Activated gamma-delta T cell treated with Interleukin-2 at 50 U/mL for 16 hours (primary cell): ENCODE results near the gene SUCNR1.
"Not testable (repeated sequence)": the region's sequence is repeated elsewhere in the genome, so short reads cannot be mapped to it uniquely, and the experiment has no call there.

Source experiments
- DNase-seq: peaks from one replicate; pipeline ENCODE4 v3.0.0-alpha.2; 2020

Gene SUCNR1

DNA sequence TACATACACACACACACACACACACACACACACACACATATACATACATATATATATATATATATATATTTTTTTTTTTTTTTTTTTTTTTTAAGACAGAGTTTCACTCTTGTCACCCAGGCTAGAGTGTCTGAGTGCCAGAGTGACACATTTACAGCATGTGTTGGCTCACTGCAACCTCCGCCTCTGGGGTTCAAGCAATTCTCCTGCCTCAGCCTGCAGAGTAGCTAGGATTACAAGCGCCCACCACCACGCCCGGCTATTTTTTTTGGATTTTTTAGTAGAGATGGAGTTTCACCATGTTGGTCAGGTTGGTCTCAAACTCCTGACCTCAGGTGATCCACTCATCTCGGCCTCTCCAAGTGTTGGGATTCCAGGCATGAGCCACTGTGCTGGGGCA is 636 bp downstream of the SUCNR1 start:
- not testable (repeated sequence) for DNase-seq

DNA sequence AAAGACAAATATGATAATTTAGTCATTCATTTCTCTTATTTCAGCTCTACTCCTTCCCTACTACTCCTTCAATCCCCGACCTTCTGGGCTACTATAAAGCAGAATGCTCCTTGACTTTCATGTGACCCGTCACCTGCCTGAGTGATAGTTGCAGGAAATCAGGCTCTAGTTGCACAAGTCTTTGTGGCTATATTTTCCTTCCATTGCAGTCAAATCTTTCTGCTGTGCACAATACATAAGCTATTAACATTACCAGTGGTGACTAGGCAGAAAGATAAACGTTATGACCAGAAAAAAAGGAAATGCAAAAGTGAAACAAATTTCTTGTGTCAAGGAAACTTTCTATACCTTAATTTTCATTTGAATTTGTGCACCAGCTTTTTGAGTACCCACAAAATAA is 2.3 kb downstream of the SUCNR1 start:
- no peak for DNase-seq

DNA sequence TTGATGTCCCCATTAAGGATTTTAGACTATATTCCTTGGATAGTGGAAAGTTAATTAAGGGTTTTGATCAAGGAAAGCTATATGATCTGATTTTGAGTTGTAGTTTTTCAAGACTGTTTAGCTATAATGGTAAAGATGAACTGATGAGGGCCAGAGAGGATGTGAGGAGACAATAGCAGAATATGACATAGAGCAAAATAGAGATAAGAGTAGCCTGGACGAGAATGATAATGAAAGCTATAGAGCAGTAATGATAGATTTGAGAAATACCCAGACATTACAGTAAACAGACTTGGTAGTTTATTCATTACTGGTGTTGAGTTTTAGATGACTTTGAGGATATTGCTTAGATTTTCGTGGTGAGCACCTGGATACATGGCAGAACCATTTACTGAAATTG is 3.8 kb downstream of the SUCNR1 start:
- DNase-seq = no peak

DNA sequence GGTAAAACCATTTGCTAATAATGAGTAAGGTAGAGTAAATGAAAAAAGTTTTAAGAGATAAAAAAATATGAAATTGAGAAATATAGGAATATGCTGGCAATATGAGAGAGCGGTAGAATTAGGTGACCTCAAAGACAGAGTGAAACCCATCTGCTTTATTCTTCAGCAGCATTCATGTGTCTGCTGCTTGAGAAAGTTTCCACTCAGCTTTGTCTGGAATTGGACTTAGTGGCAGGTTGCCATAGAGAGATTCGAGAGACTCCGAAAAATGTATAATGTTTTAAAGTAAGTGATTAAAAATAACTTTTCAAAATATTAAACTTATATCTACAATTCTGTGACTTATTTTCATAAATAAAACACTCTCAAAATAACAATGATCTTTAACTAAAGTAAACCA is 5.0 kb downstream of the SUCNR1 start:
- DNase-seq = no peak

GRCh38 chr3:151879037-151879436 is 5.6 kb downstream of the SUCNR1 start:
- DNase-seq = no peak

GRCh38 chr3:151879679-151880415 is 6.4 kb downstream of the SUCNR1 start:
- DNase-seq = no peak

GRCh38 chr3:151880416-151880690 is 6.9 kb downstream of the SUCNR1 start:
- DNase-seq = no peak

DNA sequence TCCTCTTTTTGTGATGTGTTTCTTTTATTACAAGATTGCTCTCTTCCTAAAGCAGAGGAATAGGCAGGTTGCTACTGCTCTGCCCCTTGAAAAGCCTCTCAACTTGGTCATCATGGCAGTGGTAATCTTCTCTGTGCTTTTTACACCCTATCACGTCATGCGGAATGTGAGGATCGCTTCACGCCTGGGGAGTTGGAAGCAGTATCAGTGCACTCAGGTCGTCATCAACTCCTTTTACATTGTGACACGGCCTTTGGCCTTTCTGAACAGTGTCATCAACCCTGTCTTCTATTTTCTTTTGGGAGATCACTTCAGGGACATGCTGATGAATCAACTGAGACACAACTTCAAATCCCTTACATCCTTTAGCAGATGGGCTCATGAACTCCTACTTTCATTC is 7.7 kb downstream of the SUCNR1 start:
- DNase-seq = no peak

DNA sequence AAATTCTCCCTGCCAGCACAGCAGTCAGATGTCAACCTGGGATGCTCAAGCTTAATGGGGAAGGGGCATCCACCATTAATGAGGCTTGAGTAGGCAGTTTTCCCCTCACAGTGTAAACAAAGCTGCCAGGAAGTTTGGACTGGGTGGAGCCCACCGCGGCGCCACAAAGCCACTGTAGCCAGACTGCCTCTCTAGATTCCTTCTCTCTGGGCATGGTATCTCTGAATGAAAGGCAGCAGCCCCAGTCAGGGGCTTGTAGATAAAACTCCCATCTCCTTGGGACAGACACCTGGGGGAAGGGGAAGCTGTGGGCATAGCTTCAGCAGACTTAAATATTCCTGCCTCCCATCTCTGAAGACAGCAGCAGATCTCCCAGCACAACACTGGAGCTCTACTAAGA is 12.0 kb downstream of the SUCNR1 start:
- not testable (repeated sequence) for DNase-seq

- not testable (repeated sequence) for DNase-seq
Observed at GRCh38 chr3:151887450-151888211, 14.2 kb downstream of the SUCNR1 start.

- no peak for DNase-seq
Observed at GRCh38 chr3:151890721-151891141, 17.3 kb downstream of the SUCNR1 start.

- no peak for DNase-seq
Observed at GRCh38 chr3:151891721-151892120, 18.3 kb downstream of the SUCNR1 start.

- no peak for DNase-seq
Observed at GRCh38 chr3:151894219-151894618, 20.8 kb downstream of the SUCNR1 start.

DNA sequence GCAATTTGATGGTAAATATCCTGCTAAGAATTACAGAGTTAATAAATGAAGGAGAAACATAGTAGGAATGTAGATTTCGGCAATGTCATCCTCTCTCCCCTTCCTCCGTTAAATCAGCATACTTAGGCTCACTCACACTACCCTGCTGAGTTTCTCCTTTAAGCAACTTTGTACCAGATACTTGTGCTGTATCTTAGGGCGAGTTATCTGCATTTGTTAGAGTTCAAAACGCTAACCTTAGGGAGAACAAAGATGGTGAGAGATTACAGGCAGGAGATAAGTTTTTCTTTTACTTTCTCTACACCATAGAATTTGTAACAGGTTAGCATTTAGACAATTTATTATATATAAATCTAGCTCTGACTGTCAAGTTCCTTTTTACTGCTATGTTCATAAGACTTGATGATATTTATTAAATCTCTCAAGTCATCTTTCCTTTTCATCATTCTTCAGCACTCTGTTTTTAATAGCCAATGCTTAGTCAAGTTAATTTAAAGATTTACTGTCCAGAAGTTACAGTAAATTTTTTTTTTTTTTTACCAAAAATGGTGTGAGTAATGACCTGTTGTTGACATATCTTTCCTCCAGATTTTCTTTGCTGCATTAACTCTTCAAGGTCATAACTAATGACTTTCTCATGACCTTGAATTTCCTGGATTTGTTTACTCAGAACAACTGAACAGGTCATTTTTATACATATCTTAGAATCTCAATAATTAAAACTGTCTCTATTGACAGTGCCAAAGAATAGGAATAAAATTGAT is 22.2 kb downstream of the SUCNR1 start:
- DNase-seq = no peak

DNA sequence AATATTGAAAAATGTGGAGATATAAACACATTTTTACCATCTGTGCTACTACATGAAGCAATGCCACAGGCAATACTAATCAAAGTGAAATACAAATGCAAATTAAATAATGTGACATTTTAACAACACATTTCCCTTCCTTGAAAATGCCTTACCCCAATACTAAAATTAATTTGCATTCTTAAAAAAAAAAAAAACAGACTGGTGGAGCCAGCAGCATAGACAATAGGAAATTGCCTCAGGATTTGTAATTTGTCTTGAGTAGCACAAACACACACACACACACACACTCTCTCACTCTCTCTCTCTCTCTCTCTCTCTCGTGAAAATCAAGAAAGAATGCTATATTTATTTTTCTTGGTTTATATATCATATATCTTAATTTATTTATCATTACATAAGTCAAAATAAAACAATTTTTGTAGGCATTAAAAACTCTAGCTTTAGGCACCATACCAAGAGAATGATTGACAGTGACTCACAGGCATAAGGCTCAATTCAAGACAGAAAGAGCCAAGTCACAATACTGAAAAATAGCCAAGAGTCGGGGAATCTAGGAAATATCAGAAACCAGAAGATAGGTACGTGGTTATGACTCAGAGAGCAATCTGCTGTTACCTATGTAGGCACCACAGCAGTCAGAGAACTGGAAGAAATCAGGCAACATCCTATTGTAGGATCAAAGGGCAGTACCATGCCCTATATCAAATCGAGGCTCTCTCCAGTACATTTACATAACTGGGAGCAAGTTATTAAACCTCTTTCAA is 23.0 kb downstream of the SUCNR1 start:
- no peak for DNase-seq

- not testable (repeated sequence) for DNase-seq
Observed at GRCh38 chr3:151898121-151898520, 24.7 kb downstream of the SUCNR1 start.

- not testable (repeated sequence) for DNase-seq
Observed at GRCh38 chr3:151898564-151899261, 25.3 kb downstream of the SUCNR1 start.

- DNase-seq = no peak
Observed at GRCh38 chr3:151899996-151900395, 26.6 kb downstream of the SUCNR1 start.

DNA sequence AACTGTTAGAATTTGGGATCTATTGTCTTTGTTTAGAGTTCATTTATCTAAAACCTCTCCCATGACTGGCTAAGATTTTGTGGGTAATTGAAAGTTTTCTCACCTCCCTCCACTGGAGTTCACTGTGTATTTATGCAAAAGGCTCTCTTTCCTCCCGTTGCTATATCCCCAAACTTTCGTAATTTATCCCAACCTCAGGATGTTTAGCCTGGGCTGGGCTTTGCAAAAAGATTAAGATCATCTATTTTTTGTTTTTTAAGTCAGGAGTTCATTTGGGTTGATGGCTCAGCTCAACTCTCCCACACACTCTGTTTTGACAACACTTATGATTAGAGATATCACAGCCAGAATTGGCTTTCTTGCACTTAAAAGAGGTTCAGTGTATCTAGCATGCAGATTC is 27.0 kb downstream of the SUCNR1 start:
- DNase-seq = no peak

GRCh38 chr3:151900884-151901643 is 27.6 kb downstream of the SUCNR1 start:
- no peak for DNase-seq

GRCh38 chr3:151901644-151902285 is 28.3 kb downstream of the SUCNR1 start:
- DNase-seq = no peak
